HL-60 (cell line): Measurements from ENCODE around the gene AASDHPPT.

Source experiments
- DNase-seq, 2 experiments: peaks; one replicate each; pipeline ENCODE4 v3.0.0-alpha.2; 2010 to 2020; ENCODE audit warnings: low read depth in 1 of 2, low spot score in 1 of 2
- H3K27ac ChIP-seq: fragments of 250-450 bp; sonication (Bioruptor Pico); replicated peaks from 2 replicates; pipeline ENCODE4 v1.5.1; 2020; ENCODE audit warnings: mild to moderate bottlenecking, moderate library complexity
- H3K27me3 ChIP-seq: fragments of 250-450 bp; sonication (Bioruptor Pico); 2 replicates; pipeline ENCODE4 v1.5.1; 2021; ENCODE audit warnings: mild to moderate bottlenecking, moderate library complexity; ENCODE audit not compliant: insufficient read depth, poor library complexity, severe bottlenecking
- H3K4me3 ChIP-seq: replicated peaks from 2 replicates; pipeline ENCODE4 v1.5.1; 2011; ENCODE audit warnings: mild to moderate bottlenecking, control low read depth, low read length; ENCODE audit not compliant: insufficient read depth
- CTCF ChIP-seq: IDR thresholded peaks from one replicate; pipeline ENCODE4 v1.5.1; 2011; ENCODE audit warnings: low read length, control low read depth, inconsistent platforms; ENCODE audit not compliant: insufficient read depth
- GABPA ChIP-seq: IDR thresholded peaks from 2 replicates; pipeline ENCODE4 v1.6.1; 2012; ENCODE audit warnings: low read depth
- POLR2AphosphoS5 ChIP-seq: IDR thresholded peaks from 2 replicates; pipeline ENCODE4 v1.6.1; 2012; ENCODE audit warnings: low read depth
- REST ChIP-seq: IDR thresholded peaks from 2 replicates; pipeline ENCODE4 v1.6.1; 2012; ENCODE audit warnings: low read depth; ENCODE audit not compliant: insufficient replicate concordance
- SPI1 ChIP-seq: IDR thresholded peaks from 2 replicates; pipeline ENCODE4 v1.6.1; 2012; ENCODE audit warnings: low read depth, mild to moderate bottlenecking, borderline replicate concordance

AASDHPPT gene

GRCh38 chr11:106105986-106106385 is 28.5 kb downstream of the AASDHPPT start:
- Histone ChIP-seq H3K4me3 (no peak overlapping the region), H3K27ac (no peak overlapping the region), H3K27me3 (no peaks in the 10 kb centered on the region)
- TF ChIP-seq CTCF: no peak
- no peak for TF ChIP-seq GABPA
- TF ChIP-seq SPI1: no peak
- no peak for TF ChIP-seq REST
- no peak for TF ChIP-seq POLR2AphosphoS5
- no peak for DNase-seq

GRCh38 chr11:106121570-106122320 is 44.3 kb downstream of the AASDHPPT start:
- no peak for TF ChIP-seq SPI1
- no peak for TF ChIP-seq POLR2AphosphoS5
- no peak for TF ChIP-seq GABPA
- TF ChIP-seq REST: no peak
- no peak for TF ChIP-seq CTCF
- Histone ChIP-seq H3K4me3 (no peak overlapping the region), H3K27me3 (no peaks in the 10 kb centered on the region), H3K27ac (no peak overlapping the region)
- no peak for DNase-seq

- no peak overlapping the region for H3K4me3 ChIP-seq
- DNase-seq: no peak
- TF ChIP-seq SPI1: no peak
- no peak for TF ChIP-seq REST
- TF ChIP-seq CTCF: no peak
- no peak for TF ChIP-seq POLR2AphosphoS5
- H3K27ac ChIP-seq: no peak overlapping the region
- H3K27me3 ChIP-seq: no peaks in the 10 kb centered on the region
Measured at GRCh38 chr11:106127604-106128003, 50.1 kb downstream of the AASDHPPT start.
